Keratinocyte (primary cell): ENCODE measurements around the gene SATB1. TPM values are rescaled to one million over a fixed set of nuclear protein-coding genes. Genes with fewer than 3 reads are reported as not detected.
"Not testable (repeated sequence)": the region's sequence is repeated elsewhere in the genome, so short reads cannot be mapped to it uniquely, and the experiment has no call there.

Experiments
- DNase-seq: peaks from one replicate; pipeline ENCODE4 v3.0.0-alpha.2; 2011; ENCODE audit warnings: low read depth, missing footprints, low spot score
- FAIRE-seq: peaks from 2 replicates; lab custom pipeline; 2011; peaks lifted over from hg19 to GRCh38; lab: Jason Lieb, UNC
- H2AFZ ChIP-seq: 2 replicates; pipeline ENCODE4 v1.6.0; 2012; ENCODE audit warnings: low read length, control low read depth, inconsistent platforms; ENCODE audit not compliant: control insufficient read depth
- H3K27ac ChIP-seq: 2 replicates; pipeline ENCODE4 v1.5.1; 2011; ENCODE audit warnings: low read length; ENCODE audit not compliant: control insufficient read depth, insufficient read depth
- H3K27me3 ChIP-seq: 3 replicates; pipeline ENCODE4 v1.6.0; 2011; ENCODE audit warnings: low read length; ENCODE audit not compliant: control insufficient read depth, insufficient read depth; ENCODE audit errors: extremely low read depth
- H3K36me3 ChIP-seq, 2 experiments: 2 replicates in 1 of 2; 3 replicates in 1 of 2; pipeline ENCODE4 v1.5.1; 2011; ENCODE audit warnings: low read length in 2 of 2, mild to moderate bottlenecking in 1 of 2; ENCODE audit not compliant: control insufficient read depth in 2 of 2, insufficient read depth in 2 of 2; ENCODE audit errors: extremely low read depth in 1 of 2
- H3K4me1 ChIP-seq: 3 replicates; pipeline ENCODE4 v1.5.1; 2011; ENCODE audit warnings: low read length; ENCODE audit not compliant: control insufficient read depth, insufficient read depth; ENCODE audit errors: extremely low read depth
- H3K4me2 ChIP-seq: 3 replicates; pipeline ENCODE4 v1.6.0; 2011; ENCODE audit warnings: low read depth, low read length; ENCODE audit not compliant: control insufficient read depth, insufficient read depth; ENCODE audit errors: extremely low read depth
- H3K4me3 ChIP-seq, 3 experiments: fragments of 200-600 bp in 1 of 3; sonication (generic) in 1 of 3; 2 replicates in 2 of 3; 3 replicates in 1 of 3; pipeline ENCODE4 v1.5.1; 2011 to 2016; ENCODE audit warnings: low read length in 3 of 3, mild to moderate bottlenecking in 3 of 3, control low read depth in 2 of 3, inconsistent platforms in 1 of 3, low read depth in 1 of 3, mixed read lengths in 1 of 3, mixed run types in 1 of 3, moderate library complexity in 1 of 3; ENCODE audit not compliant: control insufficient read depth in 2 of 3, insufficient read depth in 2 of 3; ENCODE audit errors: extremely low read depth in 1 of 3
- H3K79me2 ChIP-seq: 2 replicates; pipeline ENCODE4 v1.6.0; 2012; ENCODE audit warnings: low read length; ENCODE audit not compliant: control insufficient read depth, insufficient read depth
- H3K9ac ChIP-seq: 3 replicates; pipeline ENCODE4 v1.6.0; 2011; ENCODE audit warnings: low read length; ENCODE audit not compliant: control insufficient read depth, insufficient read depth; ENCODE audit errors: extremely low read depth
- H3K9me1 ChIP-seq: 3 replicates; pipeline ENCODE4 v1.6.0; 2011; ENCODE audit warnings: low read length; ENCODE audit not compliant: control insufficient read depth, insufficient read depth; ENCODE audit errors: extremely low read depth
- H3K9me3 ChIP-seq: 2 replicates; pipeline ENCODE4 v1.5.1; 2012; ENCODE audit warnings: low read depth, low read length; ENCODE audit not compliant: control insufficient read depth
- H4K20me1 ChIP-seq: 3 replicates; pipeline ENCODE4 v1.6.0; 2011; ENCODE audit warnings: low read length; ENCODE audit not compliant: control insufficient read depth, insufficient read depth; ENCODE audit errors: extremely low read depth
- EZH2 ChIP-seq: IDR thresholded peaks from one replicate; pipeline ENCODE4 v1.6.1; 2012; ENCODE audit warnings: inconsistent platforms, mild to moderate bottlenecking, low read length, moderate library complexity
- dilution Hi-C: fragments of 300-500 bp; cut with MboI; formaldehyde crosslinking; loops from one replicate; pipeline ENCODE4 v1.7.0; 2020; ENCODE audit warnings: low sequenced_read_pairs; ENCODE audit not compliant: extremely low pct_ligation_motif_present
- polyA plus RNA-seq, 5 experiments: library from polyadenylated mRNA; depleted of rRNA in 3 of 5; stranded (reverse) in 3 of 5; stranded (forward) in 1 of 5; unstranded in 1 of 5; fragments of >200 nt; gene quantifications; 1 replicate in 1 of 5; 2 replicates in 3 of 5; 3 replicates in 1 of 5; pipeline versions ENCODE4 v1.2.1 to v1.2.3, GENCODE V29; 2011 to 2012; ENCODE audit warnings: missing spikeins in 2 of 5, low read depth in 1 of 5, low replicate concordance in 1 of 5
- TF ChIP-seq, protein P1 (sequence below), 3 experiments: IDR thresholded peaks in 1 of 3; conservative IDR thresholded peaks in 1 of 3; optimal IDR thresholded peaks in 1 of 3; 2 replicates in 2 of 3; 3 replicates in 1 of 3; pipeline versions ENCODE3 to v1.5.1; 2011; ENCODE audit warnings: low read length in 3 of 3, mild to moderate bottlenecking in 3 of 3, moderate library complexity in 2 of 3, control low read depth in 1 of 3, inconsistent platforms in 1 of 3; ENCODE audit not compliant: insufficient read depth in 2 of 3; ENCODE audit errors: extremely low read depth in 1 of 3

SATB1 gene
- polyA plus RNA-seq, 1 donor (not counting 4 experiments of a cell fraction or from before 2014, with no cell fraction given) = 7.8 TPM

DNA sequence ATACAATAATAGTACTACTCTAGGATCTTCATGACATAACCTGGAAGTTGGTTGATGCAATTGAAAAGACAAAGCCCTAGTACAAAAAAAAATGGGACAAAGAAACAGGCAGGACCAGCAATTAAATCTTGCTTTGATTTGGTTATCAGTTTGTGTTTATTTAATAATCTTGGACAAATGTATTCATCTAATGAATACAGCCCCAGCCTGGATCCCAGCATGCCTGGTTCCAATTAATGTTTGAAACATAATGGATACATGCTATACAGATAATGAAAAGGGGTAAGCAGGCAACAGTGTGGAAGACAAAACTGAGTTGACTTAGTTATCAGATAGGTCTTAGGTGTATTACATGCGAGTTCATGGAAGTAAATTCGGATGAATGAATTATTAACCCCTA, 29.6 kb upstream of the SATB1 start:
- Histone ChIP-seq H2AFZ (no peak overlapping the region), H3K4me3 (no peak overlapping the region), H3K27ac (no peak overlapping the region), H3K9me1 (no peaks in the 10 kb centered on the region), H3K9ac (no peak overlapping the region), H3K79me2 (no peaks in the 10 kb centered on the region), H3K4me1 (no peaks in the 10 kb centered on the region), H3K36me3 (no peaks in the 10 kb centered on the region), H4K20me1 (no peaks in the 10 kb centered on the region), H3K4me2 (no peak overlapping the region), H3K9me3 (no peaks in the 10 kb centered on the region), H3K27me3 (no peaks in the 10 kb centered on the region)
- DNase-seq = no peak
- FAIRE-seq = no peak
- TF ChIP-seq, protein P1, sequence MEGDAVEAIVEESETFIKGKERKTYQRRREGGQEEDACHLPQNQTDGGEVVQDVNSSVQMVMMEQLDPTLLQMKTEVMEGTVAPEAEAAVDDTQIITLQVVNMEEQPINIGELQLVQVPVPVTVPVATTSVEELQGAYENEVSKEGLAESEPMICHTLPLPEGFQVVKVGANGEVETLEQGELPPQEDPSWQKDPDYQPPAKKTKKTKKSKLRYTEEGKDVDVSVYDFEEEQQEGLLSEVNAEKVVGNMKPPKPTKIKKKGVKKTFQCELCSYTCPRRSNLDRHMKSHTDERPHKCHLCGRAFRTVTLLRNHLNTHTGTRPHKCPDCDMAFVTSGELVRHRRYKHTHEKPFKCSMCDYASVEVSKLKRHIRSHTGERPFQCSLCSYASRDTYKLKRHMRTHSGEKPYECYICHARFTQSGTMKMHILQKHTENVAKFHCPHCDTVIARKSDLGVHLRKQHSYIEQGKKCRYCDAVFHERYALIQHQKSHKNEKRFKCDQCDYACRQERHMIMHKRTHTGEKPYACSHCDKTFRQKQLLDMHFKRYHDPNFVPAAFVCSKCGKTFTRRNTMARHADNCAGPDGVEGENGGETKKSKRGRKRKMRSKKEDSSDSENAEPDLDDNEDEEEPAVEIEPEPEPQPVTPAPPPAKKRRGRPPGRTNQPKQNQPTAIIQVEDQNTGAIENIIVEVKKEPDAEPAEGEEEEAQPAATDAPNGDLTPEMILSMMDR (optimal IDR thresholded peaks at IDR 0.05 in 1 of 3, IDR thresholded peaks at IDR 0.05 in 1 of 3, conservative IDR thresholded peaks at IDR 0.05 in 1 of 3; ENCODE audit: extremely low read depth in 1 of 3, insufficient read depth in 2 of 3, low read length in 3 of 3) = no peak
- no peak for TF ChIP-seq EZH2
- dilution Hi-C loops = no loop called here

DNA sequence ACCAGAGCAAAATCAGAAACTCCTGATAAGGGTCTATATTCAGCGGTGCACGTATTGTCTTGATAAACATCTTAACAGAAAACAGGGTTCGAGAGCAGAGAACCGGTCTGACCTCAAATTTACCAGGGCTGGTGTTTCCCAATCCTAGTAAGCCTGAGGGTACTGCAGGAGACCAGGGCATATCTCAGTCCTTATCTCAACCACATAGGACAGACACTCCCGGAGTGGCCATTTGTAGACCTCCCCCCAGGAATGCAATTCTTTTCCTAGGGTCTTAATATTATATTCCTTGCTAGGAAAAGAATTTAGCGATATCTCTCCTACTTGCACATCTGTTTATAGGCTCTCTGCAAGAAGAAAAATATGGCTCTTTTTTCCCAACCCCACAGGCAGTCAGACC, 24.5 kb upstream of the SATB1 start:
- H3K4me1 ChIP-seq, H2AFZ ChIP-seq, H3K9ac ChIP-seq, H3K36me3 ChIP-seq, H3K4me2 ChIP-seq, H3K4me3 ChIP-seq, H4K20me1 ChIP-seq, H3K79me2 ChIP-seq, FAIRE-seq, DNase-seq, dilution Hi-C loops, H3K9me3 ChIP-seq, H3K9me1 ChIP-seq, H3K27ac ChIP-seq: not testable (repeated sequence)
- H3K27me3 ChIP-seq = peaks cover 17% of the 10 kb centered on the region

DNA sequence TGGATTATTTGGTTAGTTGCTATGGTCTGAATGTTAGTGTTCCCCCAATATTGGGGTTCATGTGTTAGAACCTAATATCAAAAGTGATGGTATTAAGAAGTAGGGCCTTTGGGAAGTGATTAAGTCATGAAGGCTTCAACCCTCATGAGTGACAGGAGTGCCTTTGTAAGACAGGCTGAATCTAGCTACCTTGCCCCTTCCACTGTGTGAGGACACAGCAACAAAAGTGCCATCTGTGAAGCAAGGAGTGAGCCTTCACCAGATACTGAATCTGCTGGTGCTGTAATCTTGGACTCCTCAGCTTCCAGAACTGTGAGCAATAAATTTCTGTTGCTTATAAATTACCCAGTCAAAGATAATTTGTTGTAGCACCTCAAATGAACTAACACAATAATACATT, 22.6 kb upstream of the SATB1 start:
- no peaks in the 10 kb centered on the region for H3K9me3 ChIP-seq
- no peaks in the 10 kb centered on the region for H3K79me2 ChIP-seq
- H3K27ac ChIP-seq = no peak overlapping the region
- peaks cover 34% of the 10 kb centered on the region for H3K27me3 ChIP-seq
- H3K9ac ChIP-seq = no peak overlapping the region
- H3K4me3 ChIP-seq = no peak overlapping the region
- no peaks in the 10 kb centered on the region for H4K20me1 ChIP-seq
- no peak overlapping the region for H2AFZ ChIP-seq
- H3K36me3 ChIP-seq = no peaks in the 10 kb centered on the region
- FAIRE-seq (no peak), DNase-seq (no peak)
- no peaks in the 10 kb centered on the region for H3K9me1 ChIP-seq
- no peak overlapping the region for H3K4me2 ChIP-seq
- TF ChIP-seq EZH2 = no peak
- peaks cover 7% of the 10 kb centered on the region for H3K4me1 ChIP-seq
- dilution Hi-C loops = no loop called here
